HS-27A (cell line): Measurements from ENCODE around the gene RFC4.
"Not testable (repeated sequence)": the region's sequence is repeated elsewhere in the genome, so short reads cannot be mapped to it uniquely, and the experiment has no call there.

Source experiments
- DNase-seq: peaks from one replicate; pipeline ENCODE4 v3.0.0-alpha.2; 2012; ENCODE audit warnings: low read depth, missing footprints

The RFC4 gene

GRCh38 chr3:186806089-186807055 is at the start of gene RFC4:
Gene RFC4 (minus strand): TSS chr3:186806482. CDS start chr3:186804713, 1,769 bp downstream.
- no peak for DNase-seq

GRCh38 chr3:186854954-186855353 is 48.7 kb upstream of the RFC4 start:
- no peak for DNase-seq

DNA sequence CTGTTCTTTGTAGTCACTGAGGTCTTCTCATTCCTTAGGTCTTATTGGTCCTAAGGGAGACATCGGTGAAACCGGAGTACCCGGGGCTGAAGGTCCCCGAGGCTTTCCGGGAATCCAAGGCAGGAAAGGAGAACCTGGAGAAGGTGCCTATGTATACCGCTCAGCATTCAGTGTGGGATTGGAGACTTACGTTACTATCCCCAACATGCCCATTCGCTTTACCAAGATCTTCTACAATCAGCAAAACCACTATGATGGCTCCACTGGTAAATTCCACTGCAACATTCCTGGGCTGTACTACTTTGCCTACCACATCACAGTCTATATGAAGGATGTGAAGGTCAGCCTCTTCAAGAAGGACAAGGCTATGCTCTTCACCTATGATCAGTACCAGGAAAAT is 47.9 kb upstream of the RFC4 start:
- DNase-seq = no peak

GRCh38 chr3:186852994-186853393 is 46.7 kb upstream of the RFC4 start:
- DNase-seq = no peak

GRCh38 chr3:186851835-186852234 is 45.6 kb upstream of the RFC4 start:
- not testable (repeated sequence) for DNase-seq

GRCh38 chr3:186849374-186849975 is 43.2 kb upstream of the RFC4 start:
- no peak for DNase-seq

DNA sequence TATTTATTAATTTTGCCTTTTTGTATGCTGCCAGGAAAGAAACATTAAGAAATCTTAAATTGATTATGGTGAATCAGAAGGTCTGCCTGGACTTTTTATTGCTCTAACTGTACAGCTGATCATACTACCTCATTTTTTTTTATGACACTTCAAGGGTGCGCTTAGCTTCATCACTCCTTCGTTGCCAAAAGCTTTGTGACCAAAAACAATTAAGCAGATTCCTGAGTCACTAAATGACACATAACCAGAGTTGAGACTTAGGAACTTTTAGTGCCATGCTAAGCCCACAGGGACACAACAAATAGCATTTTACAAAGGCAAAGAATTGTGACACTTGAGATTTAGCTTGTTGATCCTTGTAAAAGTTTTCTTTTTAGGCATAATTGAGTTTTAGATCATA is 41.2 kb upstream of the RFC4 start:
- no peak for DNase-seq

- DNase-seq = no peak
Observed at GRCh38 chr3:186845756-186846155, 39.5 kb upstream of the RFC4 start.

DNA sequence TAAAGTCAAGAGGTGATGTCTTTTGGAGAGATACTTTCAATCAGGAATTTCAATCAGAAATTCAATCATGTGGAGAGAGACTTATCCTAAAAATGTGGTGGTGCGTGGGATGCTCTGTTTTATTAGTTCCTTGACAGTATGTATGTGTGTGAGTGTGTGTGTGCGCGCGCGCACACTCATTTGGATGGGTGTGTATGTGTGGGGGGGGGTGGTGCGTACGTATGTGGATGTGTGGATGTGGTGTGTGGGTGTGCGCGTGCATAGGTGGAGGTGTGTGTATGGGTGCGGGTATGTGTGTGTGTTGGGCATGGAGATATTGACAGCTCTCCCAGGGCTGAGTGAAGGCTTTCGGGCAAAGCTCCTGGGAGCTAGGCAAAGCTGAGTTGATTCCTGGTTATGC is 38.6 kb upstream of the RFC4 start:
- no peak for DNase-seq

DNA sequence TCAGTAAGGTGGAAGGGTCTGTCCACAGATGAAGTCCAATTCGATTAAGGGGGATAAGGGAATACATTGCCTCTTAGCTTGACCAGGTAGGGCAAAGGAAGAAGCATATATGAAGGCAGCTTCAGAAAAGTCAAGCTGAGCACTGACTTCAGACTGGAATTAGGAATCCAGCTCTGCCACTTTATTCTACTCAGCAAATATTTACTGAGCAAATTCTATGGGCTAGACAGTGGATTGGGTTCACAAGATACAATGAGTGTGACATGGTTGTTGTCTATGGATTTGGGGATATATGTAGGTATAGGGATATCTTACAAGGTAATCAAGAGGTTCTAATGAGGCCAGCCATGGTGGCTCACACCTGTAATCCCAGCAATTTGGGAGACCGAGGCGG is 36.8 kb upstream of the RFC4 start:
- no peak for DNase-seq

DNA sequence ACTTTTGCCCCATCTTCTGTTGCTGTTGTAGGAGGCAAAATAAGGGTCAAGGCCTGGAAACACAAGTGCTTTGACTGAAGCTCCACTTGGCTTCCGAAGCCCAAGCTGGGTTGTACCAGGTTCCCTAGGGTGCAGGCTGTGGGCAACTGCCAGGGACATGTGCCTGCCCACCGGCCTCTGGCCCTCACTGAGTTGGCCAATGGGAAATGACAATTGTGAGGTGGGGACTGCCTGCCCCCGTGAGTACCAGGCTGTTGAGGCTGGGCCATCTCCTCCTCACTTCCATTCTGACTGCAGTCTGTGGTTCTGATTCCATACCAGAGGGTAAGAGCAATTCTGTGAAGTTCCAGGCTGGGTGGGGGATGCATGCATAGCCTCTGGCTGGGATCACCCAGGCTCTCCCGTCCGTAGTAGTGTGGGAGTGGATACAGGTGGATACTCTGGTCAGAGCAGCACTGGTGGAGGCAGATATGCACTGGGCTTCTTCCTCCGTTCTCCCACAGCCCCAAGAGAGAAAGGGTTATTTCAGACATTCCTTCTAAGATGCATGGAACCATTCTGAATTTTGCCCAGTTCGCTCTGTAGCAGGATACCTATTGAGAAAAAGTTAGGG is 36.2 kb upstream of the RFC4 start, which contains the start of gene ADIPOQ:
Gene ADIPOQ (plus strand): TSS at position 285 of the 613 bp plus-strand sequence. CDS start 10,349 bp downstream, outside the sequence.
- DNase-seq = no peak

GRCh38 chr3:186841620-186842019 is 35.3 kb upstream of the RFC4 start:
- no peak for DNase-seq

DNA sequence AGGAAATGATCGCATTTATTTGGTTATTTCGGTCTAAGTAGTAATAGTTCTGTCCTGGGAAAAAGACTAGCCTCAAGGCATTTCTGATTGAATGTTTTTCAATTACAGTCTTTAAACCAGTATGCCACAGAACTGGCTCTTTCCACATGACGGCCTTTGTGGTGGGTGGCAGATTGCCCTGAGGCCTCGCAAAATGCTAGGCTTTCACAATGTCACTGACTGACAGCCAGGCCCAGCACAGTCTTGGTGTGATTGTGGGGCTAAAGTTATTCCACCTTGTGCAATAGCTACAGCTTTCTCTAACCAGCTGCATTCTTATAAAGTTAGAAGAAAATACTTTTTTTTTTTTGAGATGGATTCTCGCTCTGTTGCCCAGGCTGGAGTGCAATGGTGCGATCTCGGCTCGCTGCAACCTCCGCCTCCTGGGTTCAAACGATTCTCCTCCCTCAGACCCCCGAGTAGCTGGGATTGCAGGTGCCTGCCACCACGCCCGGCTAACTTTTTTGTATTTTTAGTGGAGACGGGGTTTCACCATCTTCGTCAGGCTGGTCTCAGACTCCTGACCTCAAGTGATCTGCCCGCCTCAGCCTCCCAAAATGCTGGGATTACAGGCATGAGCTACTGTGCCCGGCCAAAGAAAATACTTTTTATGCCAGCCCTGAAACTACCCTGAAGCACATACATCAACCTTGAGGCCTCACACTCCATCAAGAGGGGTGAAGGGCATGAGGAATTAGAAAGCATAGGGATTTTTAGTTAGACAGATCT is 33.8 kb upstream of the RFC4 start:
- DNase-seq = no peak

GRCh38 chr3:186832276-186832675 is 26.0 kb upstream of the RFC4 start:
- no peak for DNase-seq

DNA sequence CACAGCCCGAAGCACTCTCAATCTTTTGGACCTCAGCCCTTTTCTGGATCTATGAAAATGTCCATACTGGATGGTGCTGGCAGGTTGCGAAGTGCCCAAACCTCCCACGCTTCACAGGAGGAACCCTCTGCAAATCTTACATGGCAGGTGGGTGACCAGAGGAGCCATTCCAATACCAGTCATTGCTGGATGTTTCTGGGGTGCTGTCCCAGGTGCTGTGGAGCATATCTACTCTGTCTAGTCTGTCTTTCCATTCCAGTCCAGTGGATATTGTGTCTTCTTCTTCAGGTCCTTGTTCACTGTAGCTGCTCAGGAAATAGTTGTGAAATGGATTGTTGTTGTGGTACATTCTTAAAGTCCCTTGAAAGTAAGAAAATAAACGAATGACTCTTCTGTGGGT is 25.5 kb upstream of the RFC4 start:
- DNase-seq = no peak

DNA sequence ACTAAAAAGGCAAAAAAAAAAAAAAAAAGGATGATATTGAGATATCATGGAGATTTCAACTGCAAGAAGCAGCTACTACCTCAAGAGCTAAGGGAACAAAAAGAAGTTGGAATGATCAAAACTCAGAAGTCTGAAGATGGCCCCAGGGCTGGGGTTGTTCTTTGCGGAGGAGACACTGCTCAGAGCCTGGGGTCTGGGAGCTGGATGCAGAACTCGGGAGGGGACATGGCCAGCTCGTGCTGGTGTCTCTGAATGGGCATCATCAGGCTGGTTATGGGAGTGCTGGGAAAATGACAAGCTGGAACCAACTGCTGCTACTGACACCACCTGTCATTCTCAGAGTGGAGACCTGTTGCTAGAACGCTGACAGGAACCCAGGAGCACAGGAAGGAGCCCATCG is 22.1 kb upstream of the RFC4 start:
- no peak for DNase-seq

DNA sequence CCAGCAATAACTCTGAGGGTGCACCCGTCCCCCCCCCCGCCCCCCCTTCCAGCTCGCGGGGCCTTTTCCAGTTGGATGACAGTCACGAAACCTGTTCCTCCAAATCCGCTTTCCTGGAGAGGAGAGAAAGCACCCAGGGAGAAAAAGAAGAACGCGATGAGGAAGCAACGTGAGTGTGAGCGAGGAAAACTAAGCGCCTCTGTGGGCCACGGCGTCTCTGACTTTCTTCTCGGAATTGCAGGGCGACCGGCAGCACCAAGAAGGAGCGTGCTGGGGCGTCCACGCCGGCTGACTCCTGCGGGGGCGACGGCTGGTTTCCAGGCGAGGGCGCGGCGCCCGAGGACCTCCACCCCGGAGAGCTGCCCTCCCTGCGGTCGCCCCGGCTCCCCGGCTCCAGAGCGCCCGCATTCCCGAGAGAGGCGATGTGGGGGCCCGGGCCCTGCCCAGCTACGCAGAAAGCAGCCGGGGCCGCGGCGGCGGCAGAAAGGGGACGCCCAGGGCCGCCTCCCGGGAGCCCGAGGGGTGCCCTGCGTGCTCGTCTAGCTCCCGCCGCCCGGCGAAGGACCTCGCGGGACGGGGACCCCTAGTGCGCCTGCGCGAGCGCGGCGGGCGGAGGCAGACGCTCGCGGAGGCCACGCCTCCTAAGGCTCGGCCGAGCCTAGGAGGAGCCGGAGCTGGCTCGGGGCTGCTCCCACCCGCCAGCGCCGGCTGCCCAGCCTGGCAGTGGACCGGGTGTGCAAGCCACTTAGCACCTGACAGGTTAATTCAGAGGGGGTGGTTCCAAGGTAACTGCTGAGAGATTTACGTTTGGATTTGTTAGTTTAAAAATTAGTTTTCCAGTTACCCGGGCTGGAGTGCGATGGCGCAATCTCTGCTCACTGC is 20.9 kb upstream of the RFC4 start:
- DNase-seq = no peak

GRCh38 chr3:186826410-186826975 is 20.2 kb upstream of the RFC4 start:
- DNase-seq = no peak

GRCh38 chr3:186825872-186826409 is 19.7 kb upstream of the RFC4 start:
- DNase-seq = no peak

DNA sequence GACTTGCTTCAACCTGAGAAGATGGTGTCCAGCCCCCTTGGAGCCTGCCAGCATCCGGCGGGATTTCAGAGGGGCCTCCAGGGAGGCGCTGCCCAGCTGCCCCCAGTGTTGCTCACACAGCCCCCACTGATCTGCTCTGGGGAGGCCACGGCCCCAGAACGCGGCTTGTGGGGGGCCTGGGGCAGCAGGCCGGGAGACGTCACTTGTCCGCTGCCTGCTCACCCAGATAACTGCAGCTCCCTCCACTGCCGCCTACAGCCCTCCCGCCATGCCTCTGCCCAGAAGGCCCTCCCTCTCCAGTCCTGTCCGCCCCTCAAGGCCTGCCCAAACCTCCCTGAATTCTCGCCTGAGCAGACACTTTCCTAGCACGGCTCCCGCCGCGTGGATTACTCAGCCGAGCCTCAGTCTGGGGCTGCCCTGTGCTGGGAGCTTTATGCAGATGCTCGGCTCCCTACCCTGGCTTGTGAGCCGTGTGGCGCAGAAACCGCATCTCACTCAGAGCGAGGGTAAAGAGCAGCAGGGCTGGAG is 19.1 kb upstream of the RFC4 start:
- no peak for DNase-seq
